Stimulated activated CD8-positive, alpha-beta memory T cell treated with anti-CD3 and anti-CD28 coated beads, Interleukin-12 subunit alpha, Interleukin-12 subunit beta, amount 100 ng/mL, for 4 hours (primary cell): ENCODE data around the gene NRXN2.

ENCODE experiments used
- DNase-seq: peaks from one replicate; pipeline ENCODE4 v3.0.0-alpha.2; 2020; ENCODE audit warnings: low read depth

Gene NRXN2

GRCh38 chr11:64590763-64591221, 132.2 kb downstream of the NRXN2 start, which contains the start of gene SLC22A12:
Gene SLC22A12, plus strand, starts transcription at chr11:64591220. Its CDS starts 337 bp downstream, at chr11:64591557.
- no peak for DNase-seq

- no peak for DNase-seq
These were observed 134.3 kb downstream of the NRXN2 start for GRCh38 chr11:64588701-64589100.

GRCh38 chr11:64586366-64586765, 136.6 kb downstream of the NRXN2 start:
- no peak for DNase-seq

GRCh38 chr11:64585150-64585549, 137.8 kb downstream of the NRXN2 start:
- no peak for DNase-seq

- no peak for DNase-seq
These were observed 139.4 kb downstream of the NRXN2 start for GRCh38 chr11:64583296-64584262.

- DNase-seq, result no peak
These were observed 140.1 kb downstream of the NRXN2 start for GRCh38 chr11:64582885-64583284.

GRCh38 chr11:64581057-64581523, 141.9 kb downstream of the NRXN2 start:
- DNase-seq, result no peak

- no peak for DNase-seq
These were observed 142.6 kb downstream of the NRXN2 start for GRCh38 chr11:64580412-64580811.

GRCh38 chr11:64577202-64577601, 145.8 kb downstream of the NRXN2 start:
- no peak for DNase-seq

- DNase-seq, result no peak
These were observed 150.9 kb downstream of the NRXN2 start for GRCh38 chr11:64572143-64572542.

GRCh38 chr11:64571410-64572091, 151.4 kb downstream of the NRXN2 start:
- no peak for DNase-seq

GRCh38 chr11:64571050-64571409, 152.0 kb downstream of the NRXN2 start:
- DNase-seq, result no peak

GRCh38 chr11:64570341-64570740, 152.7 kb downstream of the NRXN2 start:
- no peak for DNase-seq

- no peak for DNase-seq
These were observed 153.6 kb downstream of the NRXN2 start for GRCh38 chr11:64569300-64569970.

GRCh38 chr11:64568584-64569140, 154.3 kb downstream of the NRXN2 start:
- DNase-seq, result no peak

GRCh38 chr11:64568041-64568571, 154.9 kb downstream of the NRXN2 start:
- no peak for DNase-seq

- no peak for DNase-seq
These were observed 155.8 kb downstream of the NRXN2 start for GRCh38 chr11:64566915-64567891.

GRCh38 chr11:64566042-64566914, 156.7 kb downstream of the NRXN2 start:
- DNase-seq, result no peak
